Adipose tissue (tissue), 3 donors: ENCODE results near the gene ARMC8. TPM values are rescaled to one million over a fixed set of nuclear protein-coding genes. Genes with fewer than 3 reads are reported as not detected.

Experiments
- H3K27ac ChIP-seq: one replicate; pipeline ENCODE4 v1.5.1; 2013; ENCODE audit warnings: low read depth, low read length
- WGBS, 3 donors: extraction: QIAGEN DNeasy Blood & Tissue Kit; methylation state at CpG; one replicate each; pipeline ENCODE4 v1.1.7; 2013; 5-methylcytosine and 5-hydroxymethylcytosine counted together
- polyA plus RNA-seq, 3 donors: library from polyadenylated mRNA; stranded (reverse); fragments of 200-250 nt; gene quantifications; one replicate each; pipeline ENCODE4 v1.2.3, GENCODE V29; 2013
- donor health status: healthy with polysubstance abuse.
- donor health status: Bipolar disorder and iron deficiency.
- donor health status: healthy.

Gene ARMC8
- polyA plus RNA-seq, 3 donors: 9.1 to 32.1 (median 17.0) TPM

DNA sequence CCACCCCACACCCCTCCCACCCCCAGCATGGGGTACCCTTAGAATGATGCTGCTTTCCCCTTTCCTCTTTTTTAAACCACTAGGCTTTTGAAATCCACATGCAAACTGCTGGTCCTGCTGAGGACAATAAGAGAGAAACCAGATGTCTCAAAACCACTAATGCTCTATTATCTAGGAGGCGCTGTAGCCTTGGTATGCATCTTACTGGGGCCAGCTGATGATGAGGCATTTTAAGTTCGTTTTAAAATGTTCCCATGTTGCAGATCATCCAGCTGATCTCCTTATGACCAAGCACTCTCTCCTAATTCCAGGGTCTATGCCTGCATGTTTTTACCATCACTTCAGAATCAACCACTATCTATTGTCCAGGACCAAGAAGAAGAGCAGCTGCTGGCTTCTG is 141.2 kb downstream of the ARMC8 start:
- H3K27ac ChIP-seq: no peak overlapping the region
- WGBS, 3 donors: 35 to 54% (median 39%) methylated on average over 2 of the region's 2 CpGs

GRCh38 chr3:138329127-138329983 is 142.3 kb downstream of the ARMC8 start, which contains the start of gene NME9:
TSS of gene NME9 (minus strand) at chr3:138329851. CDS start at chr3:138329335, 516 bp downstream.
- WGBS, 3 donors: 0 to 1% (median 1%) methylated on average over 60 to 62 of the region's 62 CpGs
- no peak within 1 kb of the TSS for H3K27ac ChIP-seq

- no peak overlapping the region for H3K27ac ChIP-seq
- WGBS, 3 donors: 6 to 11% (median 11%) methylated on average over 7 of the region's 7 CpGs
These were observed 142.8 kb downstream of the ARMC8 start for GRCh38 chr3:138329984-138330293.

DNA sequence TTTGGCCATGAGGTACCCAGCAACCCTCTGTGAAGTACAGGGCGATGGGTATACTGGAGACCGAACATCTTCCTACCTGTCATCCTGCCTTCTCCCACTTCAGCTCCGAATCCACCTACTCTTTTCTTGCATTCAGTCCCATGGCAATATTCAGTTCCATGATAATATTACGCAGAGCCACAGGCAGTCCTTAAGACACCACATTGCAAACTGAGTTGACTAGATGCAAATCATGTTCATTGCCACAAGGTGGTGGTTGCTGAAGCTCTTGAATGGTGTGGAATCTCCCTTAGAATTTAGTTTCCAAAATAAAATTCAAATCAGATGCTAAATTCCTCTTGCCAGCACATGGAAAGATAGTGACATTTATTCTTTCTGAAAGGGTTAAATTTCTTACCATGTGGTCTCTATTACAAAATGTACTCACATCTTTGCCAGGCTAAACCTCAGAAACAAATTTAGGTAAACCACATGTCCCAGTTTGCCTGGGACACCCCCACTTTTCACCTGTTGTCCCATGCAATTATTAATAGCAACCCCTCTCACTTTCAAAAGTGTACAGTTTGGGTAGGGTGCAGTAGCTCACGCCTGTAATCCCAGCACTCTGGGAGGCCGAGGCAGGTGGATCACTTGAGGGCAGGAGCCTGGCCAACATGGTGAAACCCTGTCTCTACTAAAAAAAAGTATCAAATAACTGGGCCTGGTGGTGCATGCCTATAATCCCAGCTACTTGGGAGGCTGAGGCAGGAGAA is 144.2 kb downstream of the ARMC8 start:
- 90 to 91% (median 90%) methylated on average over 6 of the region's 6 CpGs for WGBS, 3 donors
- no peak overlapping the region for H3K27ac ChIP-seq

DNA sequence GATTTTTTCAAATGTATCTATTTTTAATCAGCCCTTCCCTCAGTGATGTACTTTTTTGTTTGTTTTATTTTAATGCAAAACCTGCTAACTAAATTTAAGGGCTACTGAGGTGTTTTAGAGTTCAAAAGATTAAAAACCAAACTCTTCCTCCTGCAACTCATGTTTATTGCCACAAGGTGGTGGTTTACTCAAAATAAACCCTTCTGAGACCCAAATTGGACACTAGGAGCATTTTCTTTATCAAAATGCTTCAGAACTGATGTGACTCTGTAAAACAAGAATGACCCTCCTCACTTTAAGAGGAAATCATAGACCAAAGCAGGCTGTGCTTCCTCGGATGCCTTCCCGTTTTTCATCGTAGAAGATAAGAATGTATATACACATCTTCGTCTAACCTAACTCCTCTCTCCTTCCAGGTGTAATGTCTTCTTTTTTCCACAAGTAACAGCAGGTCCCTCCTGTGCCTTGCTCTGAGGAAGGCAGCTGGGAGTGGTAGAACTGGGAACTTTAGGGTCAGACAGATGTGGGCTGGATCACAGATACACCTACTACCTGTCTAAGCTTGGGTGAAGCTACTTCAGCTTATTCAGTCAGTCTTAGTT is 145.5 kb downstream of the ARMC8 start:
- 23 to 39% (median 31%) methylated on average over 4 of the region's 4 CpGs for whole genome bisulfite sequencing, 3 donors
- H3K27ac ChIP-seq: no peak overlapping the region

- WGBS, 3 donors: 43 to 89% (median 82%) methylated on average over 4 of the region's 4 CpGs
- H3K27ac ChIP-seq: no peak overlapping the region
These were observed 147.5 kb downstream of the ARMC8 start for GRCh38 chr3:138334608-138335007.

- no peak overlapping the region for H3K27ac ChIP-seq
- WGBS, 3 donors: 84 to 93% (median 91%) methylated on average over 4 of the region's 4 CpGs
These were observed 149.4 kb downstream of the ARMC8 start for GRCh38 chr3:138336454-138336999.

GRCh38 chr3:138338244-138338643 is 151.1 kb downstream of the ARMC8 start:
- WGBS, 3 donors: 51 to 55% (median 55%) methylated on average over 5 of the region's 5 CpGs

DNA sequence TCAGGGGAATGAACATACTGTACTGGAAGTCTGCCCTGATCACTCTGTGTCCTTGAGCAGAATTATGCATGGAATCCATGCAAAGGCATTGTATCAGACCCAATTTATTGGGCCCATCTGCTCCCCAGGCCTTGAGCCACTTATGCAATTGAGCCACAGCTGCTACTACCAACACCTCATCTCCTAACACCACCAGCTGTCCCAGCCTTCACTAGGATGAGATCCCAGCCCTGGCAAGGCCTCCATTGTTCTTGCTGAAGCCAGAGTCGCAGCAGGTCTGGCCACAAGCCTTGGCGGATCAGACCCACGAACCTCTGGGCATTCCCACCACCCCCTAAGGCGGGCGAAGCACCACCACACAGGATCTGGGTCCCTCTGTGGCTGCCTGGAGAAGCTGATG is 151.7 kb downstream of the ARMC8 start:
- H3K27ac ChIP-seq: no peak overlapping the region
- 87 to 91% (median 91%) methylated on average over 5 of the region's 5 CpGs for WGBS, 3 donors

More at GRCh38 chr3:138338244-138338643, 151.1 kb downstream of the ARMC8 start:
- no peak overlapping the region for H3K27ac ChIP-seq

DNA sequence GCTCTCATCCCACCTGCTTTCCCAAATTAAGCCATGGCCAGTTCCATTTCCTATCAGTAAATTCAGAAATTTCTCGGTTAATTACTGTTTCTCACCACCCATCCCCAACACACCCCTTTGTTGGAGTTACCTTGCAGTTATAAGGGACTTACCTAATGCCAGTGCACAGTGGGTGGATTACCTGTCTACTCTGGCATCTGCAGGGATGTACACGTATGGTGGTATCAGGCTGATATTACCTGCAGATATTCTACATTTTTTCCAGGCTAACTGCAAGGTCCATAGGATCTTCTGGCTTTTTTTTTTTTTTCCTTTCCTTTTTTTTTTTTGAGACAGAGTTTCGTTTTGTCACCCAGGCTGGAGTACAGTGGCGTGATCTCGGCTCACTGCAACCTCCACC is 153.4 kb downstream of the ARMC8 start:
- WGBS, 3 donors: 82 to 99% (median 90%) methylated on average over 5 of the region's 5 CpGs

GRCh38 chr3:138344754-138345153 is 157.7 kb downstream of the ARMC8 start:
- H3K27ac ChIP-seq: no peak overlapping the region
- WGBS, 3 donors: 24 to 80% (median 69%) methylated on average over 1 of the region's 1 CpG

More for the DNA sequence above, 153.4 kb downstream of the ARMC8 start:
- H3K27ac ChIP-seq: no peak overlapping the region

Other genes with a start within 250 kb of the ARMC8 start
- 10 to 100 TPM in 1 of 3 donors, 1 to 10 TPM in 1, under 1 TPM in 1; 0.38 to 32.5 (median 5.6) TPM for gene CLDN18, start 177.1 kb upstream of the ARMC8 start, polyA plus RNA-seq
- 1 to 10 TPM; 2.6 to 5.3 (median 3.4) TPM for gene DZIP1L, start 71.7 kb upstream of the ARMC8 start, polyA plus RNA-seq
- under 1 TPM in 2 of 3 donors, not detected in 1; 0.14 to 0.18 TPM for gene A4GNT, start 54.9 kb upstream of the ARMC8 start, polyA plus RNA-seq
- 1 to 10 TPM; 4.3 to 7.0 (median 5.5) TPM for gene DBR1, start 12.4 kb upstream of the ARMC8 start, polyA plus RNA-seq
- under 1 TPM; 0.15 to 0.74 (median 0.56) TPM for gene NME9, start 142.6 kb downstream of the ARMC8 start, polyA plus RNA-seq
- 100 to 1,000 TPM in 1 of 3 donors, 10 to 100 TPM in 2; 22.0 to 182 (median 55.7) TPM for gene MRAS, start 161.3 kb downstream of the ARMC8 start, polyA plus RNA-seq
- 1 to 10 TPM in 1 of 3 donors, under 1 TPM in 1, not detected in 1; 0.22 to 1.2 TPM for gene ESYT3, start 247.3 kb downstream of the ARMC8 start, polyA plus RNA-seq